Measurements from ENCODE around the gene UMAD1.
"Not testable (repeated sequence)": the region's sequence is repeated elsewhere in the genome, so short reads cannot be mapped to it uniquely, and the experiment has no call there.

UMAD1 gene

DNA sequence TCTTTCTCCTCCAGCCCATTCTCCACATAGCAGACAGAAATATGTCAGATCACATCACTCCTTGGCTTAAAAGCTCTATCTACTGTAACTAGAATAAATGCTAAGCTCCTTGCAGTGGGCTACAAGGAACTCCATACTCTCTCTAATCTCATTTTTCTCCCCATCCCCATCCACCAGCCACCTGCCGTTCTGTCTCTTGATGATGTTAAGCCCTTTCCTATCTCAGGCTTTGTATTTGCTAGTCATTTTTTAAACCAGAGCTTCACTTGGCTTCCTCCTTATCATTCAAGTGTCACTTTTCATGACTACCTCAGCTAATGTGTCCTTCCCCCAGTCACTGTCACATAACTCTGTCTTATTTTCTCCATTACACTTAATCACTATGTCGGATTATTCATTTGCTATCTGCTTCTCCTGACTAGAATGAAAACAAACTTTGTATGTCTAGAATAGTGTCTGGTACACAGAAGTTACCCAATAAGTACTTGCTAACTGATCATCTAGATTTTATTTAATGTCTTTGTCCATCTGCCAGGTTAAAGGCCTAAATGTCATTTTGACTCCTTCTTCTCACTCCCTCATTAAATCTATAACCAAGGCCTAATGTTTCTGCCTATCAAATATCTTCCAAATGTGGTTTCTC, 165.1 kb downstream of the UMAD1 start:
- no peak for DNase-seq

GRCh38 chr7:7808156-7808555, 167.6 kb downstream of the UMAD1 start:
- no peak for DNase-seq

- DNase-seq, result no peak
Observed at GRCh38 chr7:7808626-7809025, 168.1 kb downstream of the UMAD1 start.

DNA sequence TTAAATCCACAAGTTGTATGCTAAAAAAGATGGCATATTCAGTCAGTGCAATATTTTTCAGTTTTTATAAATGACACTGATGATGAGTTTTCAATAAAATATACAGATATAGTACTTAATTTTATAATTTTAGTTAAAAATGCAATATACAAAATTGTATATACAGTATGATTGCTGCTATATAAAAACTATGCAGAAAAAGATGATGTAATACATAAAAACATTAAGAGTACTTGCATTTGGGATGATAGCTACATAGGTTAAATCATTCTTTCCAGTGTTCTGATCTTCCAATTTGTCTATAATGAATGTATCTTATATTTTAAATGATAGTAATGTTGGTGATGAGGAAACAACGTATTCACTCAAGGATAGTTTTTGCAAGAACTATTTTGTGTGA, 169.8 kb downstream of the UMAD1 start:
- DNase-seq, result no peak

GRCh38 chr7:7810826-7811225, 170.3 kb downstream of the UMAD1 start:
- DNase-seq, result no peak

DNA sequence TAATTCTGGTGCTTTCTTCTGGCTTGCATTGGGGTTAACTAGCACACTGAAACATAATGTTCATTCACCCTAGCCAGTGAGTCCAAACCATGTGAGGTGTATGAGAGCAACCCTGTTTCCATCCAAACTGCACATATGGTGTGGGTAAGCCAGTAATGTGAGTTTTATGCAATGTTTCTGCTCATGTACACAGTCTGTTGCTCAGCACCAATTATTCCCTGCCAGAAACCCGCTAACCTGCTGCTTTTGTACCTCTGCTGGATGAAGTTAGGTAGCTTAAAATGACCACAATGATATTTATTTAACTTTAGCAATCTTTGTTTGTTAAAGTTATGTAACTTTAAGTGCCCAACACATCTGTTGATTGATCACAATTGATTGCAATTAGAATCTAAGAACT, 171.6 kb downstream of the UMAD1 start:
- no peak for DNase-seq

- DNase-seq, result no peak
Observed at GRCh38 chr7:7815395-7815794, 174.8 kb downstream of the UMAD1 start.

DNA sequence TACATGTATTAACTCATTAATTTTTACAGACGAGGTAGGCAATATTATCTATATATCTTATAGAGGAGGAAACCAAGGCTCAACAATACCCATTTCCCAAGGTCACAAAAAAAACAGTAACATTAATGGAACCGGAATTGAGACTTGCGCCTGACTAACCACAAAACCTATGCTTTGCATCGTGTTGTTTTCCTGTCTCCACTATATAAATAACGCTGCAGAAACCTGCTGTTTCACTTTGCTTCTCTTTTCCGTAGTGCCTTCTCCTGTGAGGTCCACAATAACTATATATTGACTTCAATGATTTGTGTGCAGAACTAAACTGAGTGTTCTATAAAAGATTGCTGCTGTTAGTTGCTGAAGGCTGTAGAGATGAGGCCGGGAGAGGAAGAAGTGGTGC, 175.5 kb downstream of the UMAD1 start:
- no peak for DNase-seq

GRCh38 chr7:7816816-7817536, 176.4 kb downstream of the UMAD1 start:
- no peak for DNase-seq

DNA sequence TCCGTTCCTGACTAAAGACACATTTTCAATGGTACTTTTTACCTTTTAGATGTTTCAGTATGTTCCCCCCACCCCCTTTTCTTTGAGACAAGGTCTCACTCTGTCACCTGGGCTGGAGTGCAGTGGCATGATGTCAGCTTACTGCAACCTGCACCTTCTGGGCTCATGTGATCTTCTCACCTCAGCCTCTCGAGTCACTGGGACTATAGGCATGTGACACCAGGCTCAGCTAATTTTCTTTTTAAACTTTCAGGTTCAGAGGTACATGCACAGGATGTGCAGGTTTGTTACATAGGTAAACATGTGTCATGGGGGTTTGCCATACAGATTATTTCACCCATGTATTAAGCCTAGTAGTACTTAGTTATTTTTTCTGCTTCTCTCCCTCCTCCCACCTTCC, 177.2 kb downstream of the UMAD1 start:
- DNase-seq, result no peak

DNA sequence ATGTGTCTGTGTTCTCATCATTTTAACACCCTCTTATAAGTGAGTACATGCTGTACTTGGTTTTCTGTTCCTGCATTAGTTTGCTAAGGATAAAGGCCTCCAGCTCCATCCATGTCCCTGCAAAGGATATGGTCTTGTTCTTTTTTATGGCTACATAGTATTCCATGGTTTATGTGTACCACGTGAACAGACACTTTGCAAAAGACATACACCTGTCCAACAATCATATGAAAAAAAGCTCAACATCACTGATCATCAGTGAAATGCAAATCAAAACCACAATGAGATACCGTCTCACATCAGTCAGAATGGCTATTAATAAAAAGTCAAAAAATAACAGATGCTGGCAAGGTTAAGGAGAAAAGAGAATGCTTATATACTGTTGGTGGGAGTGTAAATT, 177.6 kb downstream of the UMAD1 start:
- DNase-seq, result not testable (repeated sequence)

DNA sequence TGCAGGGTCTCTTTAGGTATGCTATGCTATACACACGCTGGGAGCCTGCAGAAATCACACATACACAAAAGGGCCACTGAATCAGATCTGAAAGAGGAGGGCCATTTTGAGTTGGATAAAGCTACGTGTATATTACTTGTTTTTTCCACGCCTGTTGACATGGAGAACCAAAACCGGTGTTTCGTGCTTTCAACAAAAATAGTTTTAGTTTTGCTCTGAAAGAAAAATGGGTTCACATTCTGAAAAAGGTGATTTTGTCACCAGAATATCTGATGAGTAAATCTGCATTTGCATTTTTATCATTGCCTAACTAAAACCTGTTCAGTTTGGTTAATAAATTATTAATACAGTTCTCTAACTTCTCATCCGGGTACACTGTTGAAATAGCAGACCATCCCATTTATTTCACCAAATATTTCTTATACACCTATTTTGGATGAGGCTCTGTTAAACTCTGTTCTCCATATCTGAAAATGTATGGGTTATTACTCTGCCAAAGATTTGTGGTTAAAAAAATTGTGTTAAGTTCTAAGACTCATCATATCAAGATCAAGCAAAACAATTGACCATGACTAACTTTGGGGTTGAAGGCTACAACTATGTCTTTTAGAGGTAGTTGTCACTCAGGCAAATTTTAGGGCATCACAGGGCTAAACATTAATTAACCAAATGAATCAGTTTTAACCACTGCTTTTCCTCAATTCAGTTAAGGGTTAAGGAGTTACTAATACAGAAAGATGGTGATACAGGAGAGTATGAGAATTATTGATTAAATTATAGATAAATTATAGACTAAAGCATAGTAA, 179.1 kb downstream of the UMAD1 start:
- no peak for DNase-seq

DNA sequence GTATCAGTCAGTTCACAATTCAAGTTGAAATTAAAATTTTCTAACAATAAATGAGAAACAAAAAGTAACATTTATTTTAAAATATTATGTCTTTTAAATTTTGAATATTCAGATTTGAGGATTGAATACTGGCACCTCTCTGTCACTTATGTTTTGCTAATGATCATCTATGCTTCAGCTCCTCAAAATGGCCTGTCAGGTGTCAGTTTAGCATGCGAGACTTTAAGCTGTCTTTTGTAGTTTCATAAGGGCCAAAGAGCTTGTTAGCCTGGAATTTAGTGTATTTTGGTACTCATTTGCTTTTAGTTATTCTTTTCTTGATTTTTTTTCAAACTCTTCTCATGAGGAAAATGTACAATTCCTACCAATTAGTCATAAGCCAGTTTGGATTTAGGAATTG, 179.9 kb downstream of the UMAD1 start:
- DNase-seq, result no peak

- DNase-seq, result no peak
Observed at GRCh38 chr7:7820939-7821338, 180.4 kb downstream of the UMAD1 start.

DNA sequence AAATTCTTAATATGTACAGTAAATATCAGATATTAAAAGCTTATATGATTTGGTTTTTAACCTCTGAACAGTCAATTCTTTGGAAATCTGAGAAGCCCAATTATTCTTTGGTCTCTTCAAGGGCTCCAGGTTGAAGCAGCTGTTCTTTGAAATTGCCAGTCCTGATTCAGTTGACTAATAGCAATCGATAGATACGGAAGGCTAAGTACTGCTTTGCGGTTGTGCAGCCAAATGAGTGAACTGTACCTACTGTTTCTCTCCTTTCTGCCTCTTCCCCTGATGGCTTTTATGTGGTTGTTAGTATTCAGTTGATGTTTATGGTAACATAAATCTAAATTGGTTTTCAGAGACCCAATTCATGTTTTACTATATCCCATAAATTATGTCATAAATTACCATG, 181.0 kb downstream of the UMAD1 start:
- no peak for DNase-seq

DNA sequence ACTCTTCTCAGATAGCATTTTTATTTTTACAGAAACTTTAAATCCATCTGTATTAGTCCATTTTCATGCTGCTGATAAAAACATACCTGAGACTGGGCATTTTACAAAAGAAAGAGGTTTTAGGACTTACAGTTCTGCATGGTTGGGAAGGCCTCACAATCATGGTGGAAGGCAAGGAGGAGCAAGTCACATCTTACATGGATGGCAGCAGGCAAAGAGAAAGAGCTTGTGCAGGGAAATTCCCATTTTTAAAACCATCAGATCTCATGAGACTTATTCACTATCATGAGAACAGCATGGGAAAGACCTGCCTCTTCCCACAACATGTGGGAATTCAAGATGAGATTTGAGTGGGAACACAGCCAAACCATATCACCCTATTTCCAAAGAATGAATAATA, 184.7 kb downstream of the UMAD1 start:
- DNase-seq, result not testable (repeated sequence)

GRCh38 chr7:7829667-7830066, 189.1 kb downstream of the UMAD1 start:
- no peak for DNase-seq

GRCh38 chr7:7830122-7830878, 189.7 kb downstream of the UMAD1 start:
- DNase-seq, result no peak

GRCh38 chr7:7832518-7832917, 192.0 kb downstream of the UMAD1 start:
- no peak for DNase-seq

DNA sequence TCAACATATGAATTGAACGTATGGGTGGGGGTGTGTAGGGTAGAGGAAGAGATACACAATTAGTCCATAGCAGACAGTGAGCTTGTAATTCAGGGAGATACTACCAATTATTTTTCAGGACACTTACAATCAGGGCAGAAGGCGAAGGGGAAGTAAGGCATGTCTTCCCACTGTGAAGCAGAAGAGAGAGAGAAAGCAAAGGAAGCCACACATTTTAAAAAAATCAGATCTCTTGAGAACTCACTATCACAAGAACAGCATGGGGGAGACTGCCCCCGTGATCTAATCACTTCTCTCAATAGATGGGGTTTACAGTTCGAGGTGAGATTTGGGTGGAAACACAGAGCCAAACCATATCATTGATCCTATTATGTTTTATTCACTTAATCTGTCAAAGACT, 194.2 kb downstream of the UMAD1 start:
- DNase-seq, result no peak

GRCh38 chr7:7841027-7841426, 200.5 kb downstream of the UMAD1 start:
- DNase-seq, result no peak

DNA sequence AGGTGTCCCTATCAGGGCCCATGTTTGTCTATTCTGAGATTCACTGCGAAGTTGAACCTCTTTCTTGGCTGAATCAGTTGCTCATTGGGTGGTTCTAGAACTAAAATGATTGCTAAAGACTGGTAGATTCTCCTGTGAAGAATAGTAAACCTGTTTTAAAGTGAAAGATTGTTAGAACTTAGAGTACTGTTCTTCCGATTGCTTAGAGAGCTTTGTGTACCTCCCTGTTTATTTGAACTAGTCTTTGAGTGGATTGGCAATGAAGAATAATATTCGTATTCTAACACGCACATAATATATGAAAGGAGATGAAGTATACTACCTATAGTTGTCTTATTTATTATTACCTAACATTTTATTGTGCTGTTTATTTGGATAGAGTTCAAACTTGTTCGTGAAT, 202.7 kb downstream of the UMAD1 start:
- no peak for DNase-seq

DNA sequence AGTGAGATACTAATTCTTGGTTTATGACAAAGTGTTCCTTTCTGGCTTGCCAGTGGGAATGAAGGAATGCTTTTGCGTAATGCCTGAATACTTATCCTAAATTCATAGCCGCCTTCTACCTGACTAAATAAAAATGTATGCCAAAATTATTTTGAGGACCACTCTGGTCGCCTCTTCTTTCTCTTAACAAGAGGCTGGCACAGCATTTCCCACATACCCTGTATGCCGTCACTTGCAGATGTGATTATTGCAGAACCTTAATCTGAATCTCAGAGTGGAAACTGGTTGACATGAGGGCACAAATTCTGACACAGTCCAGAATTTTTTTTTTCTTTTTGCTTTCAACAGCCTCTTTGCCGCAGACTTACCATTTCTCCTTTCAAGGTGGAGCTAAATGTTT, 203.4 kb downstream of the UMAD1 start:
- DNase-seq, result no peak
